Activated CD4-positive, alpha-beta T cell treated with anti-CD3 and anti-CD28 coated beads for 36 hours (primary cell): ENCODE results near the gene RAB11FIP5. TPM values are rescaled to one million over a fixed set of nuclear protein-coding genes. Genes with fewer than 3 reads are reported as not detected.

ENCODE experiments used
- ATAC-seq: fragments of 200-7000 bp; cut with Tn5 transposase; one replicate; pipeline ENCODE4 v1.10.0; 2021; ENCODE audit warnings: mild to moderate bottlenecking, moderate library complexity
- CTCF ChIA-PET: fragments of 350-600 bp; sonication (Branson Sonifier 250); formaldehyde crosslinking; loops from one replicate; lab custom pipeline; 2021; ENCODE audit warnings: antibody characterized with exemption; lab: Charles Lee
- POLR2A ChIA-PET: fragments of 350-600 bp; sonication (Branson Sonifier 250); formaldehyde crosslinking; loops from one replicate; lab custom pipeline; 2021; ENCODE audit warnings: antibody characterized with exemption, inconsistent platforms; lab: Charles Lee
- DNase-seq: peaks from one replicate; pipeline ENCODE4 v3.0.0-alpha.2; 2020
- H3K27ac Mint-ChIP-seq: one replicate; pipeline ENCODE4 v1.8.0; 2021; ENCODE audit warnings: mixed read lengths
- H3K27me3 Mint-ChIP-seq: one replicate; pipeline ENCODE4 v1.8.0; 2021; ENCODE audit warnings: mixed read lengths
- H3K36me3 Mint-ChIP-seq: one replicate; pipeline ENCODE4 v1.8.0; 2021; ENCODE audit warnings: low read depth, mixed read lengths
- H3K4me1 Mint-ChIP-seq: one replicate; pipeline ENCODE4 v1.8.0; 2021; ENCODE audit warnings: mixed read lengths
- H3K4me3 Mint-ChIP-seq: one replicate; pipeline ENCODE4 v1.8.0; 2021; ENCODE audit warnings: mild to moderate bottlenecking, moderate library complexity, mixed read lengths
- H3K9me3 Mint-ChIP-seq: one replicate; pipeline ENCODE4 v1.8.0; 2021; ENCODE audit warnings: low read depth, mixed read lengths
- intact Hi-C, 2 experiments: fragments of 100-400 bp; cut with DNase I in 1 of 2; cut with micrococcal nuclease in 1 of 2; formaldehyde crosslinking; loops; one replicate each; pipeline versions ENCODE4 v1.14.2 to v1.15.1; 2022 to 2024; cut with DNase I, micrococcal nuclease
- total RNA-seq, 2 experiments: library from RNA; stranded (reverse); gene quantifications; one replicate each; pipeline ENCODE4 v1.2.3, GENCODE V29; 2021

RAB11FIP5 gene
- total RNA-seq = 10 to 100 TPM; 16.4 to 16.5 TPM

- ChIA-PET POLR2A (interaction anchor here (0.8 to 1.1 kb wide), 2 partner anchors 24 to 121 kb away, joined by 3 read pairs; partner anchors contain the start of gene CCT7), CTCF (interaction anchor here (0.5 to 4.2 kb wide), 9 partner anchors 13 to 1276 kb away, joined by 3 to 18 read pairs (median 4); no protein-coding TSS in a partner anchor)
- DNase-seq (peak; percentile 87), ATAC-seq (peak; percentile 84)
- no peaks in the 10 kb centered on the region for H3K9me3 Mint-ChIP-seq
- H3K27ac Mint-ChIP-seq = peak within 1 kb of the TSS; percentile 40
- peaks cover 2% of the 10 kb centered on the region for H3K27me3 Mint-ChIP-seq
- H3K36me3 Mint-ChIP-seq = no peaks in the 10 kb centered on the region
- H3K4me3 Mint-ChIP-seq = peak within 1 kb of the TSS; percentile 79
- intact Hi-C loops = loop anchor here (1.0 to 5.0 kb wide), 9 partner anchors 42 to 286 kb away; partner anchors contain the start of genes SMYD5 (in 2 of the 2), ALMS1 (in 1 of the 2), CCT7 (in 1 of the 2) and EGR4 (in 1 of the 2)
- peaks cover 22% of the 10 kb centered on the region for H3K4me1 Mint-ChIP-seq
These were observed at the start of gene RAB11FIP5 for GRCh38 chr2:73112913-73113854. Gene RAB11FIP5, minus strand, starts transcription at chr2:73112948. Its CDS starts 171 bp downstream, at chr2:73112777.

GRCh38 chr2:73156539-73157124 lies 43.9 kb upstream of the RAB11FIP5 start:
- ATAC-seq (peak; percentile 61), DNase-seq (peak; percentile 73)
- intact Hi-C loops = loop anchor here (1.0 kb wide), 2 partner anchors 71 to 163 kb away; no protein-coding TSS in a partner anchor
- POLR2A ChIA-PET = no interaction called here
- no peaks in the 10 kb centered on the region for H3K36me3 Mint-ChIP-seq
- H3K27me3 Mint-ChIP-seq = peaks cover 31% of the 10 kb centered on the region
- H3K9me3 Mint-ChIP-seq = no peaks in the 10 kb centered on the region
- CTCF ChIA-PET = interaction anchor here (0.6 to 3.1 kb wide), 13 partner anchors 20 to 1610 kb away, joined by 3 to 24 read pairs (median 6); no protein-coding TSS in a partner anchor
- H3K4me1 Mint-ChIP-seq = no peaks in the 10 kb centered on the region
- no peak overlapping the region for H3K27ac Mint-ChIP-seq
- no peak overlapping the region for H3K4me3 Mint-ChIP-seq

GRCh38 chr2:73142937-73143336 lies 30.2 kb upstream of the RAB11FIP5 start:
- no peak for ATAC-seq
- no peak overlapping the region for H3K4me3 Mint-ChIP-seq
- no peak for DNase-seq
- ChIA-PET POLR2A (no interaction called here), CTCF (no interaction called here)
- no peaks in the 10 kb centered on the region for H3K36me3 Mint-ChIP-seq
- intact Hi-C loops = no loop called here
- no peak overlapping the region for H3K27ac Mint-ChIP-seq
- no peaks in the 10 kb centered on the region for H3K9me3 Mint-ChIP-seq
- H3K4me1 Mint-ChIP-seq = no peaks in the 10 kb centered on the region
- H3K27me3 Mint-ChIP-seq = peaks cover 7% of the 10 kb centered on the region

- intact Hi-C loops = no loop called here
- no peak for DNase-seq
- no peaks in the 10 kb centered on the region for H3K9me3 Mint-ChIP-seq
- H3K27me3 Mint-ChIP-seq = peaks cover 7% of the 10 kb centered on the region
- H3K4me3 Mint-ChIP-seq = no peak overlapping the region
- POLR2A ChIA-PET = no interaction called here
- H3K4me1 Mint-ChIP-seq = no peaks in the 10 kb centered on the region
- CTCF ChIA-PET = no interaction called here
- no peaks in the 10 kb centered on the region for H3K36me3 Mint-ChIP-seq
- H3K27ac Mint-ChIP-seq = no peak overlapping the region
- ATAC-seq = no peak
These were observed 29.1 kb upstream of the RAB11FIP5 start for GRCh38 chr2:73141896-73142295.

- CTCF ChIA-PET = no interaction called here
- H3K36me3 Mint-ChIP-seq = no peaks in the 10 kb centered on the region
- POLR2A ChIA-PET = no interaction called here
These were observed 22.5 kb upstream of the RAB11FIP5 start for GRCh38 chr2:73135236-73135635.

GRCh38 chr2:73134471-73134870 lies 21.7 kb upstream of the RAB11FIP5 start:
- H3K27ac Mint-ChIP-seq = no peak overlapping the region
- H3K4me3 Mint-ChIP-seq = no peak overlapping the region
- DNase-seq = no peak
- intact Hi-C loops = no loop called here
- no peak for ATAC-seq
- ChIA-PET POLR2A (interaction anchor here (0.6 kb wide), 2 partner anchors 59 to 169 kb away, joined by 3 to 4 read pairs; no protein-coding TSS in a partner anchor), CTCF (interaction anchor here (0.8 kb wide), 1 partner anchor 48 kb away, joined by 4 read pairs; no protein-coding TSS in a partner anchor)
- H3K27me3 Mint-ChIP-seq = peaks cover 4% of the 10 kb centered on the region
- no peaks in the 10 kb centered on the region for H3K36me3 Mint-ChIP-seq
- no peaks in the 10 kb centered on the region for H3K4me1 Mint-ChIP-seq
- no peaks in the 10 kb centered on the region for H3K9me3 Mint-ChIP-seq

More at GRCh38 chr2:73135236-73135635, 22.5 kb upstream of the RAB11FIP5 start:
- intact Hi-C loops = no loop called here
- Mint-ChIP-seq H3K4me1 (no peaks in the 10 kb centered on the region), H3K27ac (no peak overlapping the region), H3K27me3 (peaks cover 2% of the 10 kb centered on the region), H3K4me3 (no peak overlapping the region), H3K9me3 (no peaks in the 10 kb centered on the region)
- DNase-seq (no peak), ATAC-seq (no peak)

GRCh38 chr2:73133566-73134197 lies 20.9 kb upstream of the RAB11FIP5 start:
- H3K4me3 Mint-ChIP-seq = no peak overlapping the region
- POLR2A ChIA-PET = interaction anchor here (0.6 kb wide), 1 partner anchor 168 kb away, joined by 4 read pairs; no protein-coding TSS in a partner anchor
- CTCF ChIA-PET = interaction anchor here (0.7 to 0.8 kb wide), 2 partner anchors 40 to 47 kb away, joined by 4 read pairs; no protein-coding TSS in a partner anchor
- peaks cover 9% of the 10 kb centered on the region for H3K27me3 Mint-ChIP-seq
- DNase-seq (no peak), ATAC-seq (no peak)
- intact Hi-C loops = no loop called here
- no peaks in the 10 kb centered on the region for H3K36me3 Mint-ChIP-seq
- no peak overlapping the region for H3K27ac Mint-ChIP-seq
- no peaks in the 10 kb centered on the region for H3K9me3 Mint-ChIP-seq
- no peaks in the 10 kb centered on the region for H3K4me1 Mint-ChIP-seq

- no peaks in the 10 kb centered on the region for H3K4me1 Mint-ChIP-seq
- H3K36me3 Mint-ChIP-seq = no peaks in the 10 kb centered on the region
- no peak for ATAC-seq
- intact Hi-C loops = no loop called here
- ChIA-PET CTCF (no interaction called here), POLR2A (no interaction called here)
- DNase-seq = no peak
- H3K9me3 Mint-ChIP-seq = no peaks in the 10 kb centered on the region
- H3K27ac Mint-ChIP-seq = no peak overlapping the region
- H3K27me3 Mint-ChIP-seq = peaks cover 9% of the 10 kb centered on the region
- no peak overlapping the region for H3K4me3 Mint-ChIP-seq
These were observed 19.1 kb upstream of the RAB11FIP5 start for GRCh38 chr2:73131807-73132206.

- intact Hi-C loops = no loop called here
- DNase-seq (no peak), ATAC-seq (no peak)
- Mint-ChIP-seq H3K27me3 (peaks cover 10% of the 10 kb centered on the region), H3K4me1 (no peaks in the 10 kb centered on the region), H3K9me3 (no peaks in the 10 kb centered on the region), H3K36me3 (no peaks in the 10 kb centered on the region), H3K27ac (no peak overlapping the region), H3K4me3 (no peak overlapping the region)
- ChIA-PET POLR2A (no interaction called here), CTCF (no interaction called here)
These were observed 18.0 kb upstream of the RAB11FIP5 start for GRCh38 chr2:73130790-73131189.

GRCh38 chr2:73128841-73129535 lies 16.2 kb upstream of the RAB11FIP5 start:
- DNase-seq (no peak), ATAC-seq (no peak)
- ChIA-PET CTCF (no interaction called here), POLR2A (interaction anchor here (0.7 kb wide), 1 partner anchor 231 kb away, joined by 5 read pairs; no protein-coding TSS in a partner anchor)
- H3K27me3 Mint-ChIP-seq = peaks cover 12% of the 10 kb centered on the region
- no peaks in the 10 kb centered on the region for H3K4me1 Mint-ChIP-seq
- intact Hi-C loops = no loop called here
- H3K4me3 Mint-ChIP-seq = no peak overlapping the region
- H3K9me3 Mint-ChIP-seq = no peaks in the 10 kb centered on the region
- no peak overlapping the region for H3K27ac Mint-ChIP-seq
- H3K36me3 Mint-ChIP-seq = no peaks in the 10 kb centered on the region
